Esophagus squamous epithelium (tissue), 5 donors: ENCODE measurements around the gene PPP1R14C. TPM values are rescaled to one million over a fixed set of nuclear protein-coding genes. Genes with fewer than 3 reads are reported as not detected.

ENCODE experiments used
- DNase-seq: peaks from one replicate; lab custom pipeline; 2025; lab: John Stamatoyannopoulos, UW
- H3K27ac ChIP-seq, 4 donors: fragments of 200-600 bp; sonication (generic); one replicate each; pipeline ENCODE4 v1.5.1; 2016 to 2019; ENCODE audit warnings: mild to moderate bottlenecking in 1 of 4
- H3K27me3 ChIP-seq, 4 donors: fragments of 200-600 bp; sonication (generic); 1 replicate in 3 of 4; 2 replicates in 1 of 4; pipeline versions ENCODE4 v1.5.1 to v1.6.0; 2017 to 2021; ENCODE audit warnings: antibody characterized with exemption in 1 of 4
- H3K36me3 ChIP-seq, 3 donors: fragments of 200-600 bp; sonication (generic); one replicate each; pipeline ENCODE4 v1.5.1; 2016 to 2019
- H3K4me1 ChIP-seq, 3 donors: fragments of 200-600 bp; sonication (generic); one replicate each; pipeline ENCODE4 v1.5.1; 2017 to 2019
- H3K4me3 ChIP-seq, 4 donors: fragments of 200-600 bp; sonication (generic); 1 replicate in 3 of 4; 2 replicates in 1 of 4; pipeline ENCODE4 v1.5.1; 2016 to 2019; ENCODE audit warnings: mild to moderate bottlenecking in 2 of 4, moderate library complexity in 1 of 4
- H3K9me3 ChIP-seq, 3 donors: fragments of 200-600 bp; sonication (generic); one replicate each; pipeline ENCODE4 v1.5.1; 2016 to 2019
- CTCF ChIP-seq, 6 experiments: fragments of 450-650 bp in 4 of 6; fragments of 200-600 bp in 2 of 6; sonication (generic) in 2 of 6; IDR thresholded peaks; one replicate each; pipeline ENCODE4 v1.5.1; 2016 to 2019; ENCODE audit warnings: antibody characterized with exemption in 6 of 6, mild to moderate bottlenecking in 4 of 6, moderate library complexity in 4 of 6
- POLR2A ChIP-seq, 4 donors: fragments of 450-650 bp; IDR thresholded peaks; one replicate each; pipeline ENCODE4 v1.6.1; 2017; ENCODE audit warnings: antibody characterized with exemption in 4 of 4, mild to moderate bottlenecking in 4 of 4, moderate library complexity in 3 of 4
- WGBS, 2 donors: methylation state at CpG; one replicate each; pipeline ENCODE4 v1.1.5; 2018; 5-methylcytosine and 5-hydroxymethylcytosine counted together
- intact Hi-C: fragments of 100-400 bp; cut with DNase I; formaldehyde crosslinking; loops from one replicate; pipeline ENCODE4 v1.15.0; 2022
- total RNA-seq, 4 donors: library from RNA; depleted of rRNA; stranded (reverse); fragments of >200 nt; gene quantifications; one replicate each; pipeline ENCODE4 v1.1.0, GENCODE V29; 2016
- donor health status: DM: yes; HTN: yes; CAD: no.

Gene PPP1R14C
- total RNA-seq, 4 donors from 2014 or later: 9.3 to 27.8 (median 21.3) TPM

GRCh38 chr6:150100745-150101144, 42.1 kb upstream of the PPP1R14C start:
- Histone ChIP-seq H3K4me3 (no peak overlapping the region), H3K27ac (no peak overlapping the region), H3K9me3 (no peaks in the 10 kb centered on the region), H3K36me3 (no peaks in the 10 kb centered on the region), H3K4me1 (no peaks in the 10 kb centered on the region), H3K27me3 (peaks cover 0 to 10% (median 0%) of the 10 kb centered on the region in 4 donors)
- TF ChIP-seq CTCF (IDR thresholded peaks at IDR 0.05) (no peak), POLR2A (IDR thresholded peaks at IDR 0.05) (no peak)
- WGBS, 2 donors: 90 to 95% methylated on average over 14 to 19 of the region's 19 CpGs
- intact Hi-C loops: no loop called here
- no peak for DNase-seq

GRCh38 chr6:150102750-150103270, 40.0 kb upstream of the PPP1R14C start:
- no peak for TF ChIP-seq CTCF (IDR thresholded peaks at IDR 0.05)
- no peak for TF ChIP-seq POLR2A (IDR thresholded peaks at IDR 0.05)
- intact Hi-C loops: no loop called here
- H3K36me3 ChIP-seq: no peaks in the 10 kb centered on the region
- H3K4me1 ChIP-seq: no peaks in the 10 kb centered on the region
- H3K4me3 ChIP-seq: no peak overlapping the region
- no peak overlapping the region for H3K27ac ChIP-seq
- H3K27me3 ChIP-seq: peaks cover 0 to 4% (median 0%) of the 10 kb centered on the region in 4 donors
- 90% methylated on average over 4 of the region's 4 CpGs for WGBS, 2 donors
- no peak for DNase-seq
- no peaks in the 10 kb centered on the region for H3K9me3 ChIP-seq

- Histone ChIP-seq H3K4me3 (no peak overlapping the region), H3K36me3 (no peaks in the 10 kb centered on the region), H3K27me3 (peaks cover 0 to 3% (median 0%) of the 10 kb centered on the region in 4 donors), H3K27ac (no peak overlapping the region), H3K4me1 (peaks cover 0 to 11% (median 6%) of the 10 kb centered on the region in 3 donors), H3K9me3 (no peaks in the 10 kb centered on the region)
- intact Hi-C loops: no loop called here
- DNase-seq: no peak
- TF ChIP-seq CTCF (IDR thresholded peaks at IDR 0.05) (no peak), POLR2A (IDR thresholded peaks at IDR 0.05) (no peak)
- 87 to 100% methylated on average over 2 to 6 of the region's 6 CpGs for WGBS, 2 donors
Measured at GRCh38 chr6:150112233-150112632, 30.6 kb upstream of the PPP1R14C start.

- 23 to 60% methylated on average over 1 to 3 of the region's 25 CpGs for WGBS, 2 donors
- peak overlapping the region; percentile 8 to 62 (median 54) for H3K27ac ChIP-seq
- peaks cover 0 to 24% (median 6%) of the 10 kb centered on the region in 3 donors for H3K4me1 ChIP-seq
- no peaks in the 10 kb centered on the region for H3K9me3 ChIP-seq
- no peaks in the 10 kb centered on the region for H3K36me3 ChIP-seq
- H3K4me3 ChIP-seq: peak overlapping the region in 1 of 4 donors; percentile 26
- intact Hi-C loops: no loop called here
- no peak for DNase-seq
- H3K27me3 ChIP-seq: peaks cover 0 to 3% (median 0%) of the 10 kb centered on the region in 4 donors
- TF ChIP-seq CTCF (IDR thresholded peaks at IDR 0.05) (no peak), POLR2A (IDR thresholded peaks at IDR 0.05) (no peak)
Measured at GRCh38 chr6:150115769-150116168, 27.1 kb upstream of the PPP1R14C start.

GRCh38 chr6:150116200-150116800, 26.5 kb upstream of the PPP1R14C start:
- peak overlapping the region; percentile 8 to 62 (median 54) for H3K27ac ChIP-seq
- intact Hi-C loops: no loop called here
- WGBS, 2 donors: 33% methylated on average over 4 to 5 of the region's 8 CpGs
- peaks cover 0 to 2% (median 0%) of the 10 kb centered on the region in 4 donors for H3K27me3 ChIP-seq
- H3K4me1 ChIP-seq: peaks cover 0 to 24% (median 6%) of the 10 kb centered on the region in 3 donors
- DNase-seq: no peak
- no peak for TF ChIP-seq POLR2A (IDR thresholded peaks at IDR 0.05)
- TF ChIP-seq CTCF (IDR thresholded peaks at IDR 0.05): no peak
- H3K9me3 ChIP-seq: no peaks in the 10 kb centered on the region
- no peaks in the 10 kb centered on the region for H3K36me3 ChIP-seq
- peak overlapping the region in 1 of 4 donors; percentile 26 for H3K4me3 ChIP-seq
